Nephron progenitor cell (in vitro differentiated cells): ENCODE results near the gene IQGAP2.
A peak's percentile ranks its signal among the peaks of the same experiment; 100 is the strongest.
"Not testable (repeated sequence)": the region's sequence is repeated elsewhere in the genome, so short reads cannot be mapped to it uniquely, and the experiment has no call there.

Experiments
- DNase-seq: peaks from one replicate; pipeline ENCODE4 v3.0.0; 2021
- H3K27ac Mint-ChIP-seq: 2 replicates; pipeline ENCODE4 v1.8.0; 2021; ENCODE audit warnings: mild to moderate bottlenecking, moderate library complexity, mixed read lengths
- H3K27me3 Mint-ChIP-seq: 2 replicates; pipeline ENCODE4 v1.8.0; 2021; ENCODE audit warnings: mild to moderate bottlenecking, low read depth, mixed read lengths; ENCODE audit not compliant: poor library complexity
- H3K36me3 Mint-ChIP-seq: 2 replicates; pipeline ENCODE4 v1.8.0; 2021; ENCODE audit warnings: low read depth, mixed read lengths
- H3K4me1 Mint-ChIP-seq: 2 replicates; pipeline ENCODE4 v1.8.0; 2021; ENCODE audit warnings: mixed read lengths
- H3K4me3 Mint-ChIP-seq: 2 replicates; pipeline ENCODE4 v1.8.0; 2021; ENCODE audit warnings: mild to moderate bottlenecking, moderate library complexity, mixed read lengths
- H3K9me3 Mint-ChIP-seq: 2 replicates; pipeline ENCODE4 v1.8.0; 2021; ENCODE audit warnings: mild to moderate bottlenecking, moderate library complexity, mixed read lengths
- CTCF ChIP-seq: fragments of 200-600 bp; sonication (generic); IDR thresholded peaks from 2 replicates; pipeline ENCODE4 v1.5.0; 2021; ENCODE audit warnings: antibody characterized with exemption

IQGAP2 gene

GRCh38 chr5:76545184-76545583 lies 142.1 kb downstream of the IQGAP2 start:
- no peaks in the 10 kb centered on the region for H3K27me3 Mint-ChIP-seq
- H3K9me3 Mint-ChIP-seq: peaks cover 11% of the 10 kb centered on the region
- H3K4me3 Mint-ChIP-seq: no peak overlapping the region
- no peak overlapping the region for H3K27ac Mint-ChIP-seq
- H3K4me1 Mint-ChIP-seq: peaks cover 75% of the 10 kb centered on the region
- peaks cover 12% of the 10 kb centered on the region for H3K36me3 Mint-ChIP-seq
- DNase-seq: no peak
- TF ChIP-seq CTCF: no peak

- no peak for TF ChIP-seq CTCF
- H3K36me3 Mint-ChIP-seq: peaks cover 15% of the 10 kb centered on the region
- DNase-seq: no peak
- H3K4me1 Mint-ChIP-seq: peaks cover 66% of the 10 kb centered on the region
- H3K27me3 Mint-ChIP-seq: no peaks in the 10 kb centered on the region
- H3K27ac Mint-ChIP-seq: no peak overlapping the region
- peak overlapping the region; percentile 4 for H3K4me3 Mint-ChIP-seq
- peaks cover 16% of the 10 kb centered on the region for H3K9me3 Mint-ChIP-seq
These were observed 143.5 kb downstream of the IQGAP2 start for GRCh38 chr5:76546497-76547102.

GRCh38 chr5:76547242-76547890 lies 144.3 kb downstream of the IQGAP2 start:
- Mint-ChIP-seq H3K27me3 (no peaks in the 10 kb centered on the region), H3K9me3 (peaks cover 21% of the 10 kb centered on the region), H3K27ac (no peak overlapping the region), H3K4me1 (peaks cover 58% of the 10 kb centered on the region), H3K4me3 (no peak overlapping the region), H3K36me3 (peaks cover 20% of the 10 kb centered on the region)
- no peak for DNase-seq
- no peak for TF ChIP-seq CTCF

GRCh38 chr5:76547891-76548524 lies 144.9 kb downstream of the IQGAP2 start:
- H3K27ac Mint-ChIP-seq: no peak overlapping the region
- peaks cover 25% of the 10 kb centered on the region for H3K36me3 Mint-ChIP-seq
- no peak for DNase-seq
- H3K4me3 Mint-ChIP-seq: no peak overlapping the region
- no peak for TF ChIP-seq CTCF
- peaks cover 26% of the 10 kb centered on the region for H3K9me3 Mint-ChIP-seq
- H3K4me1 Mint-ChIP-seq: peaks cover 52% of the 10 kb centered on the region
- no peaks in the 10 kb centered on the region for H3K27me3 Mint-ChIP-seq

- H3K27ac Mint-ChIP-seq: no peak overlapping the region
- no peak for TF ChIP-seq CTCF
- H3K9me3 Mint-ChIP-seq: peaks cover 26% of the 10 kb centered on the region
- H3K27me3 Mint-ChIP-seq: no peaks in the 10 kb centered on the region
- no peak overlapping the region for H3K4me3 Mint-ChIP-seq
- H3K36me3 Mint-ChIP-seq: peaks cover 25% of the 10 kb centered on the region
- DNase-seq: no peak
- peaks cover 45% of the 10 kb centered on the region for H3K4me1 Mint-ChIP-seq
These were observed 145.6 kb downstream of the IQGAP2 start for GRCh38 chr5:76548525-76549229.

GRCh38 chr5:76550881-76551280 lies 147.8 kb downstream of the IQGAP2 start:
- not testable (repeated sequence) for H3K27me3 Mint-ChIP-seq, H3K27ac Mint-ChIP-seq, DNase-seq, H3K4me3 Mint-ChIP-seq
- Mint-ChIP-seq H3K4me1 (peaks cover 36% of the 10 kb centered on the region), H3K36me3 (peaks cover 25% of the 10 kb centered on the region), H3K9me3 (peaks cover 26% of the 10 kb centered on the region)
